WTC11 (cell line): Measurements from ENCODE around the gene B3GNT8. TPM values are rescaled to one million over a fixed set of nuclear protein-coding genes. Genes with fewer than 3 reads are reported as not detected.

Experiments used
- ATAC-seq: fragments of 200-7000 bp; cut with Tn5 transposase; 2 replicates; pipeline ENCODE4 v1.10.0; 2021; ENCODE audit warnings: mild to moderate bottlenecking, moderate library complexity
- CTCF ChIA-PET: fragments of 300-600 bp; sonication (Branson Sonifier 250); formaldehyde crosslinking; loops from one replicate; lab custom pipeline; 2021; ENCODE audit warnings: antibody characterized with exemption; lab: Charles Lee
- POLR2A ChIA-PET: fragments of 350-600 bp; sonication (Branson Sonifier 250); formaldehyde crosslinking; loops from one replicate; lab custom pipeline; 2021; ENCODE audit warnings: antibody characterized with exemption; lab: Charles Lee
- DNase-seq: peaks from one replicate; pipeline ENCODE4 v3.0.0; 2021; ENCODE audit warnings: low spot score
- H3K27ac Mint-ChIP-seq: 2 replicates; pipeline ENCODE4 v1.8.0; 2021; ENCODE audit warnings: mixed read lengths
- H3K27me3 Mint-ChIP-seq: 2 replicates; pipeline ENCODE4 v1.8.0; 2021; ENCODE audit warnings: low read depth, mild to moderate bottlenecking, moderate library complexity, mixed read lengths
- H3K36me3 Mint-ChIP-seq: 2 replicates; pipeline ENCODE4 v1.8.0; 2021; ENCODE audit warnings: mixed read lengths
- H3K4me1 Mint-ChIP-seq: 2 replicates; pipeline ENCODE4 v1.8.0; 2022; ENCODE audit warnings: mixed read lengths
- H3K4me3 Mint-ChIP-seq: 2 replicates; pipeline ENCODE4 v1.8.0; 2021; ENCODE audit warnings: mild to moderate bottlenecking, moderate library complexity, mixed read lengths
- H3K9me3 Mint-ChIP-seq: 2 replicates; pipeline ENCODE4 v1.8.0; 2021; ENCODE audit warnings: mixed read lengths
- FOXP1 ChIP-seq: sonication (generic); formaldehyde crosslinking; IDR thresholded peaks from 2 replicates; pipeline ENCODE4 v1.8.0; 2022; ENCODE audit warnings: missing genetic modification reagents, mild to moderate bottlenecking, moderate library complexity, borderline replicate concordance
- GABPB1 ChIP-seq: sonication (generic); formaldehyde crosslinking; IDR thresholded peaks from 2 replicates; pipeline ENCODE4 v1.8.1; 2023; ENCODE audit warnings: mild to moderate bottlenecking, missing genetic modification reagents
- GRHL2 ChIP-seq: fragments of 250-450 bp; sonication (Bioruptor Pico); IDR thresholded peaks from 2 replicates; pipeline ENCODE4 v1.8.0; 2022; ENCODE audit warnings: mild to moderate bottlenecking, moderate library complexity; ENCODE audit not compliant: insufficient replicate concordance, severe bottlenecking
- MAX ChIP-seq: sonication (generic); formaldehyde crosslinking; IDR thresholded peaks from 2 replicates; pipeline ENCODE4 v1.8.0; 2022; ENCODE audit warnings: mild to moderate bottlenecking, missing genetic modification reagents
- MLX ChIP-seq: sonication (generic); formaldehyde crosslinking; IDR thresholded peaks from 2 replicates; pipeline ENCODE4 v1.8.1; 2023; ENCODE audit warnings: mild to moderate bottlenecking, missing genetic modification reagents, moderate library complexity
- OVOL2 ChIP-seq: fragments of 250-450 bp; sonication (Bioruptor Pico); IDR thresholded peaks from 2 replicates; pipeline ENCODE4 v1.9.0; 2021; ENCODE audit warnings: mild to moderate bottlenecking, borderline replicate concordance
- PRDM15 ChIP-seq: sonication (generic); formaldehyde crosslinking; IDR thresholded peaks from 2 replicates; pipeline ENCODE4 v1.8.0; 2022; ENCODE audit warnings: missing genetic modification reagents
- ZMAT4 ChIP-seq: fragments of 250-450 bp; sonication (Bioruptor Pico); IDR thresholded peaks from 2 replicates; pipeline ENCODE4 v1.9.0; 2021; ENCODE audit warnings: mild to moderate bottlenecking
- ZNF263 ChIP-seq: sonication (generic); formaldehyde crosslinking; IDR thresholded peaks from 2 replicates; pipeline ENCODE4 v1.8.1; 2022; ENCODE audit warnings: low read depth, mild to moderate bottlenecking, moderate library complexity, missing genetic modification reagents
- ZNF281 ChIP-seq: sonication (generic); formaldehyde crosslinking; IDR thresholded peaks from 2 replicates; pipeline ENCODE4 v1.8.0; 2023; ENCODE audit warnings: mild to moderate bottlenecking, missing genetic modification reagents
- ZNF532 ChIP-seq: fragments of 250-450 bp; sonication (Bioruptor Pico); IDR thresholded peaks from 2 replicates; pipeline ENCODE4 v1.9.0; 2021; ENCODE audit warnings: mild to moderate bottlenecking, borderline replicate concordance
- total RNA-seq: library from RNA; stranded (reverse); gene quantifications from 3 replicates; pipeline ENCODE4 v1.2.3, GENCODE V29; 2021

The B3GNT8 gene
- total RNA-seq, 1 experiment from 2014 or later, result 2.3 TPM

- H3K4me1 Mint-ChIP-seq, result peaks cover 21% of the 10 kb centered on the region
- ChIA-PET POLR2A (interaction anchor here (1.7 kb wide), 1 partner anchor 8 kb away, joined by 11 read pairs; the partner anchor contains the start of gene DMAC2), CTCF (interaction anchor here (0.6 to 2.2 kb wide), 14 partner anchors 8 to 132 kb away, joined by 3 to 19 read pairs (median 4); partner anchors contain the start of genes B9D2, DMAC2 and TMEM91)
- H3K27me3 Mint-ChIP-seq, result no peaks in the 10 kb centered on the region; the same call in 1 of the 2 replicates
- peaks cover 21% of the 10 kb centered on the region for H3K36me3 Mint-ChIP-seq
- no peak overlapping the region; the same call in 1 of the 2 replicates for H3K27ac Mint-ChIP-seq
- TF ChIP-seq MLX (CRISPR knock-in tag), result no peak
- TF ChIP-seq PRDM15 (CRISPR knock-in tag), result no peak
- H3K9me3 Mint-ChIP-seq, result no peaks in the 10 kb centered on the region
- no peak for ATAC-seq
- no peak for DNase-seq
- H3K4me3 Mint-ChIP-seq, result no peak overlapping the region
These were observed 4.5 kb upstream of the B3GNT8 start for GRCh38 chr19:41431426-41432386.

- DNase-seq (no peak), ATAC-seq (no peak)
- POLR2A ChIA-PET, result interaction anchor here (1.7 kb wide), 1 partner anchor 9 kb away, joined by 11 read pairs; the partner anchor contains the start of gene DMAC2
- no peak overlapping the region for H3K27ac Mint-ChIP-seq
- no peak for TF ChIP-seq OVOL2
- no peak for TF ChIP-seq GABPB1
- TF ChIP-seq ZNF281 (CRISPR knock-in tag), result no peak
- TF ChIP-seq MAX (CRISPR knock-in tag), result no peak
- TF ChIP-seq ZNF532 (CRISPR knock-in tag), result no peak
- TF ChIP-seq FOXP1 (CRISPR knock-in tag), result no peak
- TF ChIP-seq ZNF263 (CRISPR knock-in tag), result no peak
- TF ChIP-seq GRHL2 (CRISPR knock-in tag), result no peak
- no peak for TF ChIP-seq ZMAT4 (CRISPR knock-in tag)
- H3K36me3 Mint-ChIP-seq, result peaks cover 15% of the 10 kb centered on the region
- CTCF ChIA-PET, result interaction anchor here (1.0 to 2.2 kb wide), 9 partner anchors 9 to 132 kb away, joined by 3 to 19 read pairs (median 8); partner anchors contain the start of genes B9D2, DMAC2 and TMEM91
- H3K27me3 Mint-ChIP-seq, result no peaks in the 10 kb centered on the region; the same call in 1 of the 2 replicates
- H3K9me3 Mint-ChIP-seq, result no peaks in the 10 kb centered on the region
- H3K4me1 Mint-ChIP-seq, result peaks cover 21% of the 10 kb centered on the region
- H3K4me3 Mint-ChIP-seq, result no peak overlapping the region
These were observed 3.7 kb upstream of the B3GNT8 start for GRCh38 chr19:41430922-41431321.
